Body of pancreas (tissue), 4 donors: ENCODE results near the gene USP7.

Experiments
- POLR2A ChIP-seq, 3 donors: fragments of 450-650 bp; IDR thresholded peaks; one replicate each; pipeline ENCODE4 v1.6.1; 2016; ENCODE audit warnings: antibody characterized with exemption in 3 of 3, mild to moderate bottlenecking in 2 of 3
- TF ChIP-seq, protein P1 (sequence below), 7 experiments: fragments of 450-650 bp in 4 of 7; fragments of 200-600 bp in 3 of 7; sonication (generic) in 3 of 7; IDR thresholded peaks; one replicate each; pipeline ENCODE4 v1.5.1; 2016 to 2019; ENCODE audit warnings: antibody characterized with exemption in 7 of 7

DNA sequence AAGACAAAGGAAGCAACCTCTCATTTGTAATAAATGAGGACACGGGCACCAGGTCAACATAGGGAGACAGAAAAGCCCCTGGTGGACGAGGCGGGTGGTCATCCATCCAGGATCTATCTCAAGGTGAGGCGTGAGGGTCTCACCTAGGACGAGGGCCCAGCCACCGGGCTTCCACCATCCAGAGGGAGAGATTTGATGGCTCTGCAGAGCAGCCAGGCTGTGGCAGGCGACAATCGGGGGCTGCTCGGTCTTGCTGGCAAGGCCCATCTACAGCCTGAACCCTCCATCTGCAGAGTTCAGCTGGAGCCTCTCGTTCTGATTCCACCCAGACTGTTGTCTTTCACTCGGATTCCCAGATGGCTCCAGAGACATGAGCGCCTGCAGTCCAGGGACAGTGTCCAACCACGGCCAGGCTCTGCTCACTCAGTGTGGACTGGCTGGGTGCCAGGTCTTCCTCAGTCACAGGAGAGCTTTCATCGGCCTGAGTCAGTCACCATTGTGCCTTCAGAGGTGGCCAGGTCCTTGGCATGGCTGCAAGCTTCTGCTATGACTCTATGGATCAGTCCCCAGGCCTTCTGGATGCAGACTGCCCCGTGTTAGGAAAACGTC is 75.7 kb downstream of the USP7 start:
- TF ChIP-seq, protein P1, sequence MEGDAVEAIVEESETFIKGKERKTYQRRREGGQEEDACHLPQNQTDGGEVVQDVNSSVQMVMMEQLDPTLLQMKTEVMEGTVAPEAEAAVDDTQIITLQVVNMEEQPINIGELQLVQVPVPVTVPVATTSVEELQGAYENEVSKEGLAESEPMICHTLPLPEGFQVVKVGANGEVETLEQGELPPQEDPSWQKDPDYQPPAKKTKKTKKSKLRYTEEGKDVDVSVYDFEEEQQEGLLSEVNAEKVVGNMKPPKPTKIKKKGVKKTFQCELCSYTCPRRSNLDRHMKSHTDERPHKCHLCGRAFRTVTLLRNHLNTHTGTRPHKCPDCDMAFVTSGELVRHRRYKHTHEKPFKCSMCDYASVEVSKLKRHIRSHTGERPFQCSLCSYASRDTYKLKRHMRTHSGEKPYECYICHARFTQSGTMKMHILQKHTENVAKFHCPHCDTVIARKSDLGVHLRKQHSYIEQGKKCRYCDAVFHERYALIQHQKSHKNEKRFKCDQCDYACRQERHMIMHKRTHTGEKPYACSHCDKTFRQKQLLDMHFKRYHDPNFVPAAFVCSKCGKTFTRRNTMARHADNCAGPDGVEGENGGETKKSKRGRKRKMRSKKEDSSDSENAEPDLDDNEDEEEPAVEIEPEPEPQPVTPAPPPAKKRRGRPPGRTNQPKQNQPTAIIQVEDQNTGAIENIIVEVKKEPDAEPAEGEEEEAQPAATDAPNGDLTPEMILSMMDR (IDR thresholded peaks at IDR 0.05) = no peak
- no peak for TF ChIP-seq POLR2A (IDR thresholded peaks at IDR 0.05)
